ENCODE results near the gene MAML1. TPM values are rescaled to one million over a fixed set of nuclear protein-coding genes. Genes with fewer than 3 reads are reported as not detected.

The MAML1 gene
- total and polyA plus RNA-seq, 2 experiments from 2014 or later: 7.5 to 15.9 TPM

DNA sequence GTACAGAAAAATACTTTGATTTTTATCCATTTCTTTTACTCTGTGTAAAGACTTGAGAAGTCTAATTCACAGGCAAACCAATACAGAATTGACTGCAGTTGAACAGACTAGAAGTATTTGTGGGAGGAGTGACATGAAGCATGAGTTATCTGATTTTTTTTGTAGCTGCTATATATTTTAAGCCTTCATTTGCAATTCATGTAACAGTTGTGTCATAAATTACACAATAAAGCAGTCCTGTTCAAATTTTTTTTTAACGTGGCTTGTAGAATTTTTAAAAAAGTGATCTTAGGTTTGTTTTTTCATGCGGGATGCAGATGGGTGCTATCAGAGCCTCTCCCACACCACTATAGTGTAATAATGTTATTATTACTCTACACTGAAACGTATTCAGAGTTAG is 2.9 kb upstream of the MAML1 start:
- no peaks in the 10 kb centered on the region for H3K27me3 ChIP-seq
- no peak overlapping the region for H2AFZ ChIP-seq
- H4K20me1 ChIP-seq (ENCODE audit: insufficient read depth, poor library complexity, severe bottlenecking): peaks cover 13% of the 10 kb centered on the region
- no peak for TF ChIP-seq EZH2phosphoT487 (IDR thresholded peaks at IDR 0.05; ENCODE audit: low read depth, severe bottlenecking, unreplicated experiment)
- TF ChIP-seq, protein P1, sequence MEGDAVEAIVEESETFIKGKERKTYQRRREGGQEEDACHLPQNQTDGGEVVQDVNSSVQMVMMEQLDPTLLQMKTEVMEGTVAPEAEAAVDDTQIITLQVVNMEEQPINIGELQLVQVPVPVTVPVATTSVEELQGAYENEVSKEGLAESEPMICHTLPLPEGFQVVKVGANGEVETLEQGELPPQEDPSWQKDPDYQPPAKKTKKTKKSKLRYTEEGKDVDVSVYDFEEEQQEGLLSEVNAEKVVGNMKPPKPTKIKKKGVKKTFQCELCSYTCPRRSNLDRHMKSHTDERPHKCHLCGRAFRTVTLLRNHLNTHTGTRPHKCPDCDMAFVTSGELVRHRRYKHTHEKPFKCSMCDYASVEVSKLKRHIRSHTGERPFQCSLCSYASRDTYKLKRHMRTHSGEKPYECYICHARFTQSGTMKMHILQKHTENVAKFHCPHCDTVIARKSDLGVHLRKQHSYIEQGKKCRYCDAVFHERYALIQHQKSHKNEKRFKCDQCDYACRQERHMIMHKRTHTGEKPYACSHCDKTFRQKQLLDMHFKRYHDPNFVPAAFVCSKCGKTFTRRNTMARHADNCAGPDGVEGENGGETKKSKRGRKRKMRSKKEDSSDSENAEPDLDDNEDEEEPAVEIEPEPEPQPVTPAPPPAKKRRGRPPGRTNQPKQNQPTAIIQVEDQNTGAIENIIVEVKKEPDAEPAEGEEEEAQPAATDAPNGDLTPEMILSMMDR (IDR thresholded peaks at IDR 0.05; ENCODE audit: poor library complexity): no peak
- TF ChIP-seq EZH2 (IDR thresholded peaks at IDR 0.05; ENCODE audit: borderline replicate concordance): no peak
- peaks cover 15% of the 10 kb centered on the region for H3K79me2 ChIP-seq
- WGBS (ENCODE audit: low lambda C conversion rate, missing lambda C conversion rate): 94% methylated on average over 3 of the region's 3 CpGs
- peaks cover 19% of the 10 kb centered on the region for H3K4me1 ChIP-seq (ENCODE audit: insufficient read depth)
- no peak overlapping the region for H3K4me3 ChIP-seq
- H3K36me3 ChIP-seq (replicated peaks; ENCODE audit: insufficient read depth, low read depth): no peaks in the 10 kb centered on the region
- DNase-seq (ENCODE audit: low spot score): no peak
- no peak overlapping the region for H3K27ac ChIP-seq
- H3K9me2 ChIP-seq (replicated peaks; ENCODE audit: insufficient read depth): no peaks in the 10 kb centered on the region
- H3K9me3 ChIP-seq (ENCODE audit: low read depth): no peaks in the 10 kb centered on the region
- H3K4me2 ChIP-seq: no peak overlapping the region

DNA sequence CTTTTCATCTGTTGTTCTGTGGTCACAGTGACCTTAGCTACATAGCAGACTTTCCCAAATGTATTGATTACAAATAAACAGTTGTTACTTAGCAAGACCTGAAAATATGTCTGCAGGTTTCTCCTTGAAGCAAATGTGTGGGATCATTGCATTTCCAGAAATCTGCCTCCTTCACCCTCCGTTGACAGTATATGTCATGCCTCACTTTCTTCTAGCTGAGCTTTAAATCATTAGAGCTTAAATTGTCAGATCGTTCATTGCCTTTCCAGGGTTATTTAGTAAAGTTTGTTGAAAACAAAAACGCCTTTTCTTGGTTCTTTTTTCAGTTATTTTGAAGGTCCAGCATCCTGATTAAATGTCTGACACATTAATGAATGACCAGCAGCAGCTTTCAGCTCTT is 2.3 kb upstream of the MAML1 start:
- Histone ChIP-seq H4K20me1 (ENCODE audit: insufficient read depth, poor library complexity, severe bottlenecking) (peaks cover 19% of the 10 kb centered on the region), H3K27me3 (no peaks in the 10 kb centered on the region), H3K27ac (no peak overlapping the region), H2AFZ (no peak overlapping the region), H3K36me3 (replicated peaks; ENCODE audit: insufficient read depth, low read depth) (no peaks in the 10 kb centered on the region), H3K9me3 (ENCODE audit: low read depth) (no peaks in the 10 kb centered on the region), H3K9me2 (replicated peaks; ENCODE audit: insufficient read depth) (no peaks in the 10 kb centered on the region), H3K79me2 (peaks cover 21% of the 10 kb centered on the region), H3K4me1 (ENCODE audit: insufficient read depth) (peaks cover 25% of the 10 kb centered on the region), H3K4me3 (no peak overlapping the region), H3K4me2 (no peak overlapping the region)
- no peak for DNase-seq (ENCODE audit: low spot score)
- 79% methylated on average over 3 of the region's 3 CpGs for WGBS (ENCODE audit: low lambda C conversion rate, missing lambda C conversion rate)
- TF ChIP-seq EZH2 (IDR thresholded peaks at IDR 0.05; ENCODE audit: borderline replicate concordance) (no peak), EZH2phosphoT487 (IDR thresholded peaks at IDR 0.05; ENCODE audit: low read depth, severe bottlenecking, unreplicated experiment) (no peak)
- TF ChIP-seq, protein P1 (IDR thresholded peaks at IDR 0.05; ENCODE audit: poor library complexity): no peak

DNA sequence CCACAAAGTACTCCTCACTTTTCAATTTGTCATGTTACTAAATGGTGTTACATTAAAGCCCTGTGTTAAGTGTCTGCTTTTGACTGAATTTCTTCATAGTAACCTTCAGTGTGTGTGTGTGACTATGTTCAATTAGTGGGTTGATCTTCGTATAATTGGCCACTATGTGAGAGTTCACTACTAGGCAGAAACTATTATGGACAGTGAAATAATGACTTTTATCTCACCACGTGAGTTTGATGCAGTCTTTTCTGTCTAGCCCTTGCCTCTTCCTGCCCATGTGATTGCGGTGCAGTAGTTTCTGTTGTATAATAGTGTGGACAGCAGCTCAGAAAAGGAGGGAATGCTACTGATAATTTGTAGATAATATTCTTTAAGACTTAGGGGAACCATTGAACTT is 1.8 kb upstream of the MAML1 start:
- 79% methylated on average over 3 of the region's 3 CpGs for WGBS (ENCODE audit: low lambda C conversion rate, missing lambda C conversion rate)
- H3K9me3 ChIP-seq (ENCODE audit: low read depth): no peaks in the 10 kb centered on the region
- H3K4me1 ChIP-seq (ENCODE audit: insufficient read depth): peaks cover 26% of the 10 kb centered on the region
- no peaks in the 10 kb centered on the region for H3K9me2 ChIP-seq (replicated peaks; ENCODE audit: insufficient read depth)
- H3K27ac ChIP-seq: peak overlapping the region; percentile 20
- peaks cover 26% of the 10 kb centered on the region for H3K79me2 ChIP-seq
- no peak overlapping the region for H2AFZ ChIP-seq
- no peak overlapping the region for H3K4me3 ChIP-seq
- no peak for DNase-seq (ENCODE audit: low spot score)
- no peak overlapping the region for H3K4me2 ChIP-seq
- TF ChIP-seq, protein P1 (IDR thresholded peaks at IDR 0.05; ENCODE audit: poor library complexity): no peak
- TF ChIP-seq EZH2phosphoT487 (IDR thresholded peaks at IDR 0.05; ENCODE audit: low read depth, severe bottlenecking, unreplicated experiment): no peak
- no peak for TF ChIP-seq EZH2 (IDR thresholded peaks at IDR 0.05; ENCODE audit: borderline replicate concordance)
- H3K27me3 ChIP-seq: no peaks in the 10 kb centered on the region
- H4K20me1 ChIP-seq (ENCODE audit: insufficient read depth, poor library complexity, severe bottlenecking): peaks cover 24% of the 10 kb centered on the region
- H3K36me3 ChIP-seq (replicated peaks; ENCODE audit: insufficient read depth, low read depth): no peaks in the 10 kb centered on the region

All from hepatocyte (in vitro differentiated cells).